Neural progenitor cell (in vitro differentiated cells): Measurements from ENCODE around the gene SLC25A17. TPM values are rescaled to one million over a fixed set of nuclear protein-coding genes. Genes with fewer than 3 reads are reported as not detected.

ENCODE experiments used
- DNase-seq: peaks from one replicate; pipeline ENCODE4 v3.0.0-alpha.2; 2016; ENCODE audit warnings: low spot score
- H2AFZ ChIP-seq: fragments of 200-600 bp; sonication (generic); replicated peaks from 2 replicates; pipeline ENCODE4 v1.6.1; 2016; ENCODE audit warnings: antibody characterized with exemption
- H3F3A ChIP-seq: fragments of 200-600 bp; sonication (generic); 2 replicates; pipeline ENCODE4 v1.6.1; 2016; ENCODE audit warnings: antibody characterized with exemption, low read depth
- H3K27ac ChIP-seq: fragments of 200-600 bp; sonication (generic); 2 replicates; pipeline ENCODE4 v1.5.1; 2016; ENCODE audit warnings: mild to moderate bottlenecking
- H3K27me3 ChIP-seq: fragments of 200-600 bp; sonication (generic); 2 replicates; pipeline ENCODE4 v1.6.1; 2016; ENCODE audit warnings: mild to moderate bottlenecking, moderate library complexity
- H3K36me3 ChIP-seq: fragments of 200-600 bp; sonication (generic); 2 replicates; pipeline ENCODE4 v1.5.1; 2016
- H3K4me1 ChIP-seq: fragments of 200-600 bp; sonication (generic); 2 replicates; pipeline ENCODE4 v1.6.1; 2016; ENCODE audit warnings: mixed run types
- H3K4me2 ChIP-seq: fragments of 200-600 bp; sonication (generic); 2 replicates; pipeline ENCODE4 v1.6.1; 2016
- H3K4me3 ChIP-seq: fragments of 200-600 bp; sonication (generic); 2 replicates; pipeline ENCODE4 v1.5.1; 2016
- H3K79me2 ChIP-seq: fragments of 200-600 bp; sonication (generic); 2 replicates; pipeline ENCODE4 v1.6.1; 2016; ENCODE audit warnings: low read depth
- H3K9ac ChIP-seq: fragments of 200-600 bp; sonication (generic); 2 replicates; pipeline ENCODE4 v1.6.1; 2016
- H3K9me3 ChIP-seq: fragments of 200-600 bp; sonication (generic); 2 replicates; pipeline ENCODE4 v1.5.1; 2016; ENCODE audit warnings: low read depth
- H4K20me1 ChIP-seq: fragments of 200-600 bp; sonication (generic); 2 replicates; pipeline ENCODE4 v1.6.1; 2016; ENCODE audit warnings: low read depth
- H3K27ac Mint-ChIP-seq: 3 replicates; pipeline ENCODE4 v1.8.0; 2021; ENCODE audit warnings: mixed read lengths
- H3K27me3 Mint-ChIP-seq: 2 replicates; pipeline ENCODE4 v1.8.0; 2022; ENCODE audit warnings: low read depth, mild to moderate bottlenecking, inconsistent platforms, moderate library complexity, mixed read lengths; ENCODE audit not compliant: insufficient read depth
- H3K36me3 Mint-ChIP-seq: 3 replicates; pipeline ENCODE4 v1.8.0; 2021; ENCODE audit warnings: mixed read lengths
- H3K4me1 Mint-ChIP-seq: 3 replicates; pipeline ENCODE4 v1.8.0; 2021; ENCODE audit warnings: mixed read lengths
- H3K4me3 Mint-ChIP-seq: 3 replicates; pipeline ENCODE4 v1.8.0; 2021; ENCODE audit warnings: mild to moderate bottlenecking, moderate library complexity, mixed read lengths
- H3K9me3 Mint-ChIP-seq: 3 replicates; pipeline ENCODE4 v1.8.0; 2020; ENCODE audit warnings: mixed read lengths
- CTCF ChIP-seq: fragments of 200-600 bp; sonication (generic); IDR thresholded peaks from 2 replicates; pipeline ENCODE4 v1.5.1; 2017; ENCODE audit warnings: antibody characterized with exemption, mild to moderate bottlenecking
- EZH2 ChIP-seq: fragments of 200-600 bp; sonication (generic); IDR thresholded peaks from 2 replicates; pipeline ENCODE4 v1.6.1; 2017; ENCODE audit warnings: antibody characterized with exemption, mild to moderate bottlenecking, moderate library complexity
- EZH2phosphoT487 ChIP-seq: fragments of 200-600 bp; sonication (generic); IDR thresholded peaks from 2 replicates; pipeline ENCODE4 v1.6.1; 2017; ENCODE audit warnings: antibody characterized with exemption
- total RNA-seq: library from RNA; depleted of rRNA; stranded (reverse); fragments of >200 nt; gene quantifications from 2 replicates; pipeline ENCODE4 v1.2.3, GENCODE V29; 2015; ENCODE audit warnings: low replicate concordance

SLC25A17 gene
- total RNA-seq, 1 donor from 2014 or later, result 31.7 TPM

GRCh38 chr22:40733919-40734318 is 85.2 kb downstream of the SLC25A17 start:
- H3K27me3 ChIP-seq, result no peaks in the 10 kb centered on the region
- H3K4me3 Mint-ChIP-seq, result no peak overlapping the region
- H3K9ac ChIP-seq, result no peak overlapping the region
- no peaks in the 10 kb centered on the region for H4K20me1 ChIP-seq
- no peak overlapping the region for H2AFZ ChIP-seq
- H3K4me1 ChIP-seq, result peaks cover 6% of the 10 kb centered on the region
- peak overlapping the region; percentile 55 for H3K27ac Mint-ChIP-seq
- no peak overlapping the region for H3K4me3 ChIP-seq
- H3K9me3 ChIP-seq, result no peaks in the 10 kb centered on the region
- H3K4me1 Mint-ChIP-seq, result peaks cover 32% of the 10 kb centered on the region
- H3K79me2 ChIP-seq, result no peaks in the 10 kb centered on the region
- no peaks in the 10 kb centered on the region for H3K36me3 ChIP-seq
- peaks cover 3% of the 10 kb centered on the region for H3F3A ChIP-seq
- peaks cover 7% of the 10 kb centered on the region for H3K27me3 Mint-ChIP-seq
- no peak overlapping the region for H3K4me2 ChIP-seq
- no peaks in the 10 kb centered on the region for H3K36me3 Mint-ChIP-seq
- H3K27ac ChIP-seq, result no peak overlapping the region
- H3K9me3 Mint-ChIP-seq, result peaks cover under 1% of the 10 kb centered on the region
- TF ChIP-seq CTCF (no peak), EZH2 (no peak), EZH2phosphoT487 (no peak)
- no peak for DNase-seq

GRCh38 chr22:40732999-40733292 is 86.2 kb downstream of the SLC25A17 start:
- Mint-ChIP-seq H3K4me3 (peak overlapping the region; percentile 9), H3K27ac (peak overlapping the region; percentile 44), H3K9me3 (peaks cover 4% of the 10 kb centered on the region), H3K27me3 (peaks cover 14% of the 10 kb centered on the region), H3K4me1 (peaks cover 38% of the 10 kb centered on the region), H3K36me3 (no peaks in the 10 kb centered on the region)
- Histone ChIP-seq H3K4me3 (no peak overlapping the region), H3K9me3 (no peaks in the 10 kb centered on the region), H3K36me3 (no peaks in the 10 kb centered on the region), H3K79me2 (no peaks in the 10 kb centered on the region), H4K20me1 (no peaks in the 10 kb centered on the region), H3K9ac (no peak overlapping the region), H3K27ac (no peak overlapping the region), H3K4me1 (peaks cover 6% of the 10 kb centered on the region), H2AFZ (peak overlapping the region; percentile 83), H3K4me2 (no peak overlapping the region), H3K27me3 (no peaks in the 10 kb centered on the region), H3F3A (peaks cover 3% of the 10 kb centered on the region)
- DNase-seq, result no peak
- TF ChIP-seq EZH2 (no peak), EZH2phosphoT487 (no peak), CTCF (no peak)

- H3K27ac ChIP-seq, result no peak overlapping the region
- no peak overlapping the region for H3K9ac ChIP-seq
- peaks cover 23% of the 10 kb centered on the region for H3K27me3 Mint-ChIP-seq
Observed at GRCh38 chr22:40729284-40729683, 89.9 kb downstream of the SLC25A17 start.

More at GRCh38 chr22:40729284-40729683, 89.9 kb downstream of the SLC25A17 start:
- Histone ChIP-seq H3K4me3 (no peak overlapping the region), H3K4me1 (peaks cover 15% of the 10 kb centered on the region), H3K9me3 (no peaks in the 10 kb centered on the region), H2AFZ (no peak overlapping the region), H3K79me2 (no peaks in the 10 kb centered on the region), H4K20me1 (no peaks in the 10 kb centered on the region), H3K27me3 (no peaks in the 10 kb centered on the region), H3K36me3 (no peaks in the 10 kb centered on the region), H3K4me2 (no peak overlapping the region), H3F3A (peaks cover 12% of the 10 kb centered on the region)
- H3K36me3 Mint-ChIP-seq, result no peaks in the 10 kb centered on the region
- no peak overlapping the region for H3K4me3 Mint-ChIP-seq
- H3K9me3 Mint-ChIP-seq, result peaks cover 4% of the 10 kb centered on the region
- H3K27ac Mint-ChIP-seq, result no peak overlapping the region
- TF ChIP-seq CTCF (no peak), EZH2 (no peak), EZH2phosphoT487 (no peak)
- no peak for DNase-seq
- peaks cover 38% of the 10 kb centered on the region for H3K4me1 Mint-ChIP-seq
